ENCODE data around the gene CEP104. TPM values are rescaled to one million over a fixed set of nuclear protein-coding genes. Genes with fewer than 3 reads are reported as not detected.

The CEP104 gene
- total RNA-seq, 4 donors from 2014 or later: 27.9 to 76.0 (median 33.9) TPM

DNA sequence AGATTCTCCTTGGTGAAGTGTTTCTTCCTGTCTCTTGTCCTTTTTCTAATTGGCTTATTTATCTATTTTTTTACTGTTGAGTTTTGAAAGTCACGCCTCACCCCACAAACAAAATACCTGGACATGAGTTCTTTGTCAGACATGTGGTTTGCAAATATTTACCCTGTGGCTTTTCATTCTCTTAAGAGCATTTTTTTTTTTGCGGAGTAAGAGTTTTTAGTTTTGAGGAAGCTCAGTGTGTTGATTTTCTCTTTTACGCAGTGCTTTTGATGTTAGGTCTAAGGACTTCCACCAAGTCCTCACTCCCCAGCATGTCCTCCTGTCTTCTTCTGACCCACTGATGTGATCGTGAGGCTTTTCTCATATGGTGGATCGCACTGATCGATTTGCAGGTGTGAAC is 7.9 kb upstream of the CEP104 start:
- TF ChIP-seq, protein P1, sequence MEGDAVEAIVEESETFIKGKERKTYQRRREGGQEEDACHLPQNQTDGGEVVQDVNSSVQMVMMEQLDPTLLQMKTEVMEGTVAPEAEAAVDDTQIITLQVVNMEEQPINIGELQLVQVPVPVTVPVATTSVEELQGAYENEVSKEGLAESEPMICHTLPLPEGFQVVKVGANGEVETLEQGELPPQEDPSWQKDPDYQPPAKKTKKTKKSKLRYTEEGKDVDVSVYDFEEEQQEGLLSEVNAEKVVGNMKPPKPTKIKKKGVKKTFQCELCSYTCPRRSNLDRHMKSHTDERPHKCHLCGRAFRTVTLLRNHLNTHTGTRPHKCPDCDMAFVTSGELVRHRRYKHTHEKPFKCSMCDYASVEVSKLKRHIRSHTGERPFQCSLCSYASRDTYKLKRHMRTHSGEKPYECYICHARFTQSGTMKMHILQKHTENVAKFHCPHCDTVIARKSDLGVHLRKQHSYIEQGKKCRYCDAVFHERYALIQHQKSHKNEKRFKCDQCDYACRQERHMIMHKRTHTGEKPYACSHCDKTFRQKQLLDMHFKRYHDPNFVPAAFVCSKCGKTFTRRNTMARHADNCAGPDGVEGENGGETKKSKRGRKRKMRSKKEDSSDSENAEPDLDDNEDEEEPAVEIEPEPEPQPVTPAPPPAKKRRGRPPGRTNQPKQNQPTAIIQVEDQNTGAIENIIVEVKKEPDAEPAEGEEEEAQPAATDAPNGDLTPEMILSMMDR (IDR thresholded peaks at IDR 0.05; ENCODE audit: low read depth): no peak

DNA sequence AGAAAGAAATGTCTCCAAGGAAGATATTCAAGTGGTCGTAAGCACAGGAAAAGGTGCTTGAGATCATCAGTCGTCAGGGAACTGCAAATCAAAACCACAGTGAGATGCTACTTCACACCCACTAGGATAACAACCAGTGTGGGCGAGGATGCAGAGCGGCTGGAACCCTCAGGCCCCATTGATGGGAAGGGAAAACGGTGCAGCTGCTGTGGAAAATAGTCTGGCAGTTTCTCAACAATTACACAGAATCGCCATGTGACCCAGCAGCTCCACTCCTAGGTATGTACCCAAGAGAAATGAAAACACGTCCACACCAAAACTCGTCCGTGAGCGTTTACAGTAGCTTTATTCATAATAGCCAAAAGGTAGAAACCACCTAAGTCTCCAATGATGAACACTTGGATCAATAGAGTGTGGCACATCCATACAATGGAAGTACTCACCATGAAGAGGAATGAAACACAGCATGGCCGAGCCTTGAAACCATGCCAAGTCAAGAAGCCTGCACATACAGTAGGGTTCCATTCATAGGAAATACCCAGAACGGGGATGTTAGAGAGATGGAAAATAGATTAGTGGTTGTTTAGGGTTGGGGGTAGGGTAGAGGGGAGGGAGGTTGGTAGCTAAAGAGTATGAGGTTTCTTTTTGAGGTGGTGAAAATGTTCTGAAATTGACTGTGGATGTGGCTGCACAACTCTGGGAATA is 6.4 kb upstream of the CEP104 start:
- TF ChIP-seq, protein P1 (IDR thresholded peaks at IDR 0.05; ENCODE audit: low read depth): no peak

DNA sequence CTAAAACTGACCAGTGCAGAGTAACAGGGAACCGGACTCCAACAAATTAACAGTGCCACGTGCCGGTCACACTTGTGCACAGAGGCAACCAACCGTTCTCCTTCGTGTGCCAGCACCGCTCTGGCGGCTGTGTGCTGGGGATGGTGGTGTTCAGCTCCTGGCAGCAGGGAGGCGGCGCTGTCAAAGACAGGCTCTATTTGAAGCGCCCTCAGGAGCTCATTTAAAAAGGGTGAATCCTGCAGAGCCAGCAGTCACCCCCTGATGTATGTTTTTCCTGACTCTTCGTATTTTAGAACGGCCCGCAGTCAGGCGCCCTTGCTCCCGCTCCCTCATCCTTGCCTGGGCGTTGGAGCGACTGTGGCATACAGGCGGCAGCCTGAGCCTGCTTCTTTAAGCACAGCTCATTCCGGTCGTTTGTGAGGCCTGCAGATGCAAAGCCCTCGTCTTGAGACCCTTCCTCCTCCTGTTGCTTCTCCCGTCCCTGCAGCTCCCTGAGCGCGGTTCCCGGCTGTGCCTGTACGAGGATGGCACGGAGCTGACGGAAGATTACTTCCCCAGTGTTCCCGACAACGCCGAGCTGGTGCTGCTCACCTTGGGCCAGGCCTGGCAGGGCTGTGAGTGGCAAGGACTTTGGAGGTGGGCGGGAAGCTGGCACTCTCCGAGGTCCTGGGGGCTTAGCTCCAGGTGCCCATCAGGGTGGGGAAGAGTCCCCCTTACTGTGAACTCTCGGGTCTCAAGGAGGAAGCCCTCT is 1.4 kb upstream of the CEP104 start:
- TF ChIP-seq, protein P1 (IDR thresholded peaks at IDR 0.05; ENCODE audit: low read depth): no peak

DNA sequence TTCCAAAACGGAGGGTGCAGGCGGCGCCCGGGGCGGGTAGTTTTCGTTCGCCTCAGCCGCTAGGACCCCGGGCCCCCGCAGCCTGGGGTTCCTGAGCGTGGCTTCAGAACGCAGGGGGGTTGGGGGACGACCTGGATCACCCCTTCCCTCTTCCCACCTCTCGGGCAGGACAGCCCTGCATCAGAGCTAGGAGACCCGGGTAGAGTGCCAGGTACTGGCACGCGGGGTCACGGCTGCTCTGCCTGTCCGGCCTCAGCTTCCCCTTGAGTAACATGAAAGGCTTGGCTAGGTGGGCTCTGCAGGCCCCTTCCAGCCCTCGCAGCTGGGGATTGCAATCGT is 749 bp upstream of the CEP104 start:
- TF ChIP-seq, protein P1 (IDR thresholded peaks at IDR 0.05; ENCODE audit: low read depth): no peak

DNA sequence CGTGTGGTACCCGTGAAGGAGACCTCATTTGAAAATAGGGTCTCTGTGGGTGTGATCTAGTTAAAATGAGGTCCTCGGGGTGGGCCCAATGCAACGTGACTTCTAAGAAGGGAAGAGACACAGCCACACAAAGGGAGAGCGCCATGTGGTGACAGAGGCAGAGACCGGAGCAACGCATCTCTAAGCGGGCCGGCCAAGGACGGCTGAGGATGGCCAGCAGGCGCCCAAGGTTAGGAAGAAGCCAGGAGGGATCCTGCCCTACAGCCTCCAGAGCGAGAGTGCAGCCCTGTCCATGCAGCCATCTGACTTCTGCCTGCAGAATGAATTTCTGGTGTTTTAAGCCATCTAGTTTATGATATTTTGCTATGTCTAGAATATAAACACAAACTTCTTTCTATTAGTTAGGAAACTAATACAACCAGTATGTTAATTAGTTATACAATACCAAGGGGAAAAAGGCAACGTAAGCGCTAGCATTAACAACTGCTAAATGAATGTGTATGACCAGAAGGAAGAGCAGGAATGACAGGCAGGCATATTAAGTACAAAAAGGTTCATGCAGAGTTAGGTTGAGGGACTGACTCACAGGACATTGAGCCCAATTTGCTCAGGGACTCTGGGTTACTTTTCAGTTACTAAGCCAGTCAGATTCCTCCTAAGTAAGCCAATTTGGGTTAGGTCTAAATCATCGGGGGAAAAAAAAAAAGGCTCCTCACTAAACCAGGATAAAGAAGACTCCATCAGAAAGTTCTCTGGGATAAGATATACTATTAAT is 4.1 kb downstream of the CEP104 start:
- TF ChIP-seq, protein P1 (IDR thresholded peaks at IDR 0.05; ENCODE audit: low read depth): no peak

DNA sequence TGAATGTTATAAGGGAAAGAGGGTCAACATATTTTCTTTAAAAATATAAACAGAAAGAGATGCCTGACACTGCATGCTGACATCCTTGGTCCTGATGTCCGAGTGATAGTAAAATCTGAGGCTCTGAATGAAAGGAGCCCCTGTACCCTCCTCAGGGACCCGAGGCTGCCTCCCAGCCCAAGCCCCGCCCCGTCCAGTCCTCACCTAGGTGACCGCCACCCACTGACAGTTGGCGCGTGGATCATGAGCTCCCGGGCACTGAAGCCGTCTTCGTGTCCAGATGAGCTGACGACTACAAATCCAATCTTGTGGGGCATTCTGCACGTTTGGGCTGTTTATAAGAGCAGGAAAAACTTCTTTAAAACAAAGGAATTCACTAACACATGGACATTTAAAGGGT is 4.9 kb downstream of the CEP104 start:
- TF ChIP-seq, protein P1 (IDR thresholded peaks at IDR 0.05; ENCODE audit: low read depth): no peak

DNA sequence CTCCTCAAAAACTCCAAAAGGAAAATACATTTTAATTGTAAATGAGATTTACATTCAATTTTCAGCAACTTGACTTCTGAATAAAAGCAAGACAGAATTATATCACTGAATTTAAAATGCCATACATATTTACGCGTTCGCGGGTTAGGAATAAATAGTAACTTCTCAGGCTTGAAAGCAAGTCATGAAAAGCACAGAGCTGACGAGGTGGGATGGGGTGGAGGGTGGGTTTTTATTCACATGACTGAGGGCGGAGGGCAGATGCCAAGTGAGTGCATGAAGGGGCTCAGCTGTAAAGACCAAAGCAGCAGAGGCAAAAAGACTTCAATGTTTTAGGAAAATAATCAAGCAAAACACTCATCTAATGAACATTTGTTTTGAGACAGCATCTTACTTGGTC is 5.7 kb downstream of the CEP104 start:
- TF ChIP-seq, protein P1 (IDR thresholded peaks at IDR 0.05; ENCODE audit: low read depth): no peak

All from subcutaneous adipose tissue (tissue), 4 donors.